Measurements from ENCODE around the gene NAGA.
A peak's percentile ranks its signal among the peaks of the same experiment; 100 is the strongest.
"Not testable (repeated sequence)": the region's sequence is repeated elsewhere in the genome, so short reads cannot be mapped to it uniquely, and the experiment has no call there.

Gene NAGA

DNA sequence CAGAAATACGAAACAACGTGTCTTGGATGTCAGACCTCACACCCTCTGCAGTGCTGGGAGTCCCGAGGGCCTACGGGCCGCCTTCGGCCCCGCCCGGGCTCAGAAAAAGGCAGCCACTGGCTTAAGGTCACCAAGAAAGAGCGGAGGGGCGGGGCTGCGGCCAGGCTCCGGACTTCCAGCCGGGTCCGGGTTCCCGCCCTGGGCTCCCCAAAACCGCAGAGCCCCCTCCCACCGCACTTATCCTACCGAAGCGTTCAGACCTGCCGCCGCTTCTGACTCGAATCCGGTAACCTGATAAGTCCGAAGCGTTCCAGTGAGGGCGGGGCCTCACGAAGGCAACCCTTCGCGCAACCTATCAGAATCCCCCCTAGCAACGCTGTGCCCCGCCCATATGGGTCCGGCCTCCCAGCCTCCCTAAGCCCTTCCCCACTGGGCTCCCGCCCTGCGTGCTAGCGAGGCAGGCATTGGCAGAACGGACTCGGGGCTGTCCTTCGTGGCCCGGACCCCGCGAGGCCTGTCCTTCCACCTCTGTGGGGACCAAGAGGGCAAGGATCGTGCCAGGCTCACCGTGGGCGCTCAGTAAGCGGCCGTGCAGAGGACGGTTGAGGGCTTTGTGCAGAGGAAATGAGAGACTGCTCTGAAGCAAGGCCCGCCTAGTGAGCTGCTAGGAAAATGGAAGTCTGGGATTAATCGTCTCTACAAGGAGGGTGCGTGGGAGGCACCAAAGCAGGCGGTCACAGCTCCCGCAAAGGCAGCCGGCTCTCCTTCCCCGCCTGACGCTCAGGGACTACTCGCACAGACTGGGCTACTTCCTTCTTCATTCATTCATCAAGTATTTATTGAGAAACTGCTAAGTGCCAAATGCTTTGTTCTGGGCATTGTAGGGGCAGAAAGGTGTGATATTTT, at the start of gene NAGA:
Gene NAGA, minus strand, starts transcription at position 296 of the 906 bp plus-strand sequence. CDS start 515 bp downstream, outside the sequence.
- Mint-ChIP-seq H3K9me3 (no peaks in the 10 kb centered on the region), H3K27ac (peak within 1 kb of the TSS; percentile 90), H3K4me1 (ENCODE audit: low read depth) (peaks cover 45% of the 10 kb centered on the region), H3K27me3 (no peaks in the 10 kb centered on the region), H3K4me3 (peak within 1 kb of the TSS; percentile 85), H3K36me3 (ENCODE audit: low read depth) (peaks cover 31% of the 10 kb centered on the region)
- DNase-seq = peak; percentile 90

- no peaks in the 10 kb centered on the region for H3K27me3 Mint-ChIP-seq
- H3K9me3 Mint-ChIP-seq = peaks cover 9% of the 10 kb centered on the region
- DNase-seq = no peak
- no peak overlapping the region for H3K27ac Mint-ChIP-seq
- peaks cover 30% of the 10 kb centered on the region for H3K4me1 Mint-ChIP-seq (ENCODE audit: low read depth)
- H3K4me3 Mint-ChIP-seq = no peak overlapping the region
- peaks cover 15% of the 10 kb centered on the region for H3K36me3 Mint-ChIP-seq (ENCODE audit: low read depth)
These were observed 46.3 kb upstream of the NAGA start for GRCh38 chr22:42116848-42117424.

- H3K27ac Mint-ChIP-seq = not testable (repeated sequence)
- H3K36me3 Mint-ChIP-seq (ENCODE audit: low read depth) = peaks cover 15% of the 10 kb centered on the region
These were observed 44.8 kb upstream of the NAGA start for GRCh38 chr22:42115420-42115830.

GRCh38 chr22:42114721-42115120, 44.1 kb upstream of the NAGA start:
- no peaks in the 10 kb centered on the region for H3K27me3 Mint-ChIP-seq
- DNase-seq = no peak
- peaks cover 15% of the 10 kb centered on the region for H3K36me3 Mint-ChIP-seq (ENCODE audit: low read depth)
- H3K4me1 Mint-ChIP-seq (ENCODE audit: low read depth) = peaks cover 9% of the 10 kb centered on the region
- peaks cover 9% of the 10 kb centered on the region for H3K9me3 Mint-ChIP-seq
- no peak overlapping the region for H3K27ac Mint-ChIP-seq
- H3K4me3 Mint-ChIP-seq = no peak overlapping the region

More at GRCh38 chr22:42115420-42115830, 44.8 kb upstream of the NAGA start:
- not testable (repeated sequence) for H3K9me3 Mint-ChIP-seq, DNase-seq, H3K27me3 Mint-ChIP-seq, H3K4me3 Mint-ChIP-seq
- H3K4me1 Mint-ChIP-seq (ENCODE audit: low read depth) = peaks cover 16% of the 10 kb centered on the region

DNA sequence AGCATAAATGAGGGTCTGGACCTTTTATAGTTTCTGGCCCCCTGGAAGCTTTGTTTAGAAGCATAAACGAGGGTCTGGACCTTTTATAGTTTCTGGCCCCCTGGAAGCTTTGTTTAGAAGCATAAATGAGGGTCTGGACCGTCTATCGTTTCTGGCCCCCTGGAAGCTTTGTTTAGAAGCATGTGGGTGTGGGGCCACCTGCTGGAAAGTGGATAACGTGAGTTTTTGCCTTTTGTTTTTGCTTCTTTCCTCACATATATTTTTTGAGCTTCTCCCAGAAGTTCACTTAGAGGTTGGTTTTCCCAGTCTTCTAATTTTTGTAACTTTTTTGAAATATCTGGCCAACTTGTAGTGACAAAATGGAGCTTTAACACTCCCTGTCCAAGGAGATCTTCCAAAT, 42.2 kb upstream of the NAGA start:
- not testable (repeated sequence) for DNase-seq; H3K4me1 Mint-ChIP-seq (ENCODE audit: low read depth); H3K27me3 Mint-ChIP-seq; H3K27ac Mint-ChIP-seq; H3K9me3 Mint-ChIP-seq; H3K4me3 Mint-ChIP-seq
- H3K36me3 Mint-ChIP-seq (ENCODE audit: low read depth) = peaks cover 19% of the 10 kb centered on the region

DNA sequence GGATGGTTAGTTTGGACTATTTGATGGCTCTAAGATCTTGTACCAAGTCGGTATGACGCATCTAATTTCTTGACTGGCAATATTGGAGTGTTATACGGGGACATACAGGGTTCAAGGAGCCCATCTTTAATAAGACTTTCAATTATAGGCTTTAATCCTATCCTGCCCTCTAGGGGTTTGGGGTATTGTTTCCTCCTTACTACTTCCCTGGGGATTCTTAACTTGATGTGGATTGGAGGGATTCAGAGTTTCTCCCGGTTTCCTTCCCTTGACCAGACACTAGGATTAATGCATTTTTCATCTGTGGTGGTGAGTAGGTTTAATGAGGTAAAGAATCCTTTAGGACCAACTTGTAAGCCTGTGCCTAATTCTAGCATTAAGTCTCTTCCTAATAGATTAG, 41.2 kb upstream of the NAGA start:
- peaks cover 21% of the 10 kb centered on the region for H3K36me3 Mint-ChIP-seq (ENCODE audit: low read depth)
- no peak overlapping the region for H3K4me3 Mint-ChIP-seq
- H3K9me3 Mint-ChIP-seq = peaks cover 9% of the 10 kb centered on the region
- no peak for DNase-seq
- H3K27me3 Mint-ChIP-seq = no peaks in the 10 kb centered on the region
- H3K4me1 Mint-ChIP-seq (ENCODE audit: low read depth) = no peaks in the 10 kb centered on the region
- H3K27ac Mint-ChIP-seq = no peak overlapping the region

GRCh38 chr22:42108848-42109247, 38.2 kb upstream of the NAGA start:
- Mint-ChIP-seq H3K9me3 (peaks cover 6% of the 10 kb centered on the region), H3K27ac (no peak overlapping the region), H3K4me3 (no peak overlapping the region), H3K36me3 (ENCODE audit: low read depth) (peaks cover 19% of the 10 kb centered on the region), H3K27me3 (no peaks in the 10 kb centered on the region), H3K4me1 (ENCODE audit: low read depth) (no peaks in the 10 kb centered on the region)
- DNase-seq = no peak

- H3K27me3 Mint-ChIP-seq; H3K4me3 Mint-ChIP-seq; H3K4me1 Mint-ChIP-seq (ENCODE audit: low read depth); DNase-seq; H3K27ac Mint-ChIP-seq: not testable (repeated sequence)
- peaks cover 14% of the 10 kb centered on the region for H3K9me3 Mint-ChIP-seq
- peaks cover 48% of the 10 kb centered on the region for H3K36me3 Mint-ChIP-seq (ENCODE audit: low read depth)
These were observed 33.8 kb upstream of the NAGA start for GRCh38 chr22:42104332-42104860.

DNA sequence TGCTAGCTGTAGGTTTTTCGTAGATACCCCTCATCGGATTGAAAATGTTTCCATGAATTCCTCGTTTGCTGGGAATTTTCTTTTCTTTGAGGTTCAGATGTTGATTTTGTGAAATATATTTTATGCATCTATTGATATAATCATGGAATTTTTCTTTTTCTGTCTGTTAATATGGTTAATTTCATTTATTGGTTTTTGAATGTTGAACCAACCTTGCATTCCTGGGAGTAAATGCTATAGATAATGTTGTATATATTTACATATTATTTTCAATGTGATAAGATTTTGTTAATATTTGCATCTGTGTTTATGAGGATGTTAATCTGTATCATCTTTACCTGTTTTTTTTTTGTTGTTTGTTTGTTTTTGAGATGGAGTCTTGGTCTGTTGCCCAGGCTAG, 30.6 kb upstream of the NAGA start:
- no peak for DNase-seq
- H3K4me1 Mint-ChIP-seq (ENCODE audit: low read depth) = no peaks in the 10 kb centered on the region
- H3K27me3 Mint-ChIP-seq = no peaks in the 10 kb centered on the region
- H3K4me3 Mint-ChIP-seq = no peak overlapping the region
- H3K36me3 Mint-ChIP-seq (ENCODE audit: low read depth) = peaks cover 60% of the 10 kb centered on the region
- no peak overlapping the region for H3K27ac Mint-ChIP-seq
- H3K9me3 Mint-ChIP-seq = peaks cover 15% of the 10 kb centered on the region

DNA sequence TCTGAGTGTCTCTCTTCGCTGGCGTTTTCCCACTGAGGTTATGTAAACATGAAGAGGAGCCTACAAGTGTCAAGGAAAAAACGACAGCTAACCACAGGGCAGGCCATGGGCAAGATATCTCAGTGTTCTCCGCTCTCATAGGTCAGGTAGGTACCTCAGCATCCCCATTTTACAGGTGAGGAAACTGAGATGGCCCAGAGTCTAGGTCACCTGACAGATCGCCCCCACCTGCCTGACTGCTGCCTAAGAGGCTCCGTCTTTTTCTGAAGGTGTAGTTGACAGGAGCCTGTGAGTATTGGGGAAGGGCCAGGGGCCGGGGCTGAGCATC, 20.8 kb upstream of the NAGA start:
- Mint-ChIP-seq H3K27me3 (no peaks in the 10 kb centered on the region), H3K4me3 (peak overlapping the region; percentile 98), H3K36me3 (ENCODE audit: low read depth) (peaks cover 43% of the 10 kb centered on the region), H3K4me1 (ENCODE audit: low read depth) (peaks cover 35% of the 10 kb centered on the region), H3K27ac (peak overlapping the region; percentile 100), H3K9me3 (no peaks in the 10 kb centered on the region)
- DNase-seq = no peak

DNA sequence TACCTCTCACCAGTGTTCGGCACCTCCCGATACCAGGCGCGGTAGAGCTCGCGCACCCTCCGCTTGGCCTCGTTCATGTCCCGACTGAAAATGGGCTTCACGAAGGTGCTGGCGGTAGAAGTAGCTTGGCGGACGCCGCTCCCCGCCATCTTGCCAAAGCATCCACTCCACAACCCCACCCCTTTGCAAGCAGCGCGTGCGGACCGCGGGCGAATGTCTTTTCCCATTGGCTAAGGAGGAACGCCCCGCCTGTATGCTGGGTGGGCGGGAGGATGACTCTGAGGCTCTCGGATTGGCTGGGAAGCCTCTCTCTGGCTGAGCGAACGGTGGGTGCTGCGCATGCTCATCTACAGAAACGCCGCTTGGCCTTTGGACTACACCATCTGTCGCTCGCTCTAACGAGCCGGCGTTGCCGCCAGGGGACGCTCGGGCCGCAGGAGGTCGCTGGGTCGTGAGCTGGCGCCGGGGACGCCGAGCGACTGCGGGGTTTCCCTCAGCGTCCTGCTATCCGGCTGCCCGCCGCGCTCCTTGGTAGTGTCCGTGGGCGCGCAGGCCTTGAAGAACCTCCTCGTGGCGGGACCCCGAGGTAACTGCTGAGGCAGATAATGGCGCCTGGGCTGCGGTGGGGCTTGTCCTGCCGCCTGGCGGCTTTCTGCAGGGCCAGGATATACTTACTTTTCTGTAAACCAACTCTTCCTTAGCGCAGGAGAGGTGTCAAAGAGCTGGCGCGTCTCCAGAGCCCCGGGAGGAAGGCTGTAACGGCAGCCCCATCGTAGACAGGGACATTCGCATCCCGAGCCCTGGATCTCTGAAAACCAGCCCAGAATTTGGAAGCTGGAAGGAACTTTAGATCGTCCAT, 20.2 kb upstream of the NAGA start, which contains the start of gene NDUFA6:
Gene NDUFA6, minus strand, starts transcription at position 177 of the 859 bp plus-strand sequence. Its CDS starts 28 bp downstream, at position 149.
- H3K4me3 Mint-ChIP-seq = peak within 1 kb of the TSS; percentile 98
- peak within 1 kb of the TSS; percentile 100 for H3K27ac Mint-ChIP-seq
- peaks cover 49% of the 10 kb centered on the region for H3K36me3 Mint-ChIP-seq (ENCODE audit: low read depth)
- H3K4me1 Mint-ChIP-seq (ENCODE audit: low read depth) = peaks cover 37% of the 10 kb centered on the region
- peak; percentile 97 for DNase-seq
- no peaks in the 10 kb centered on the region for H3K9me3 Mint-ChIP-seq
- no peaks in the 10 kb centered on the region for H3K27me3 Mint-ChIP-seq

GRCh38 chr22:42086051-42086450, 15.4 kb upstream of the NAGA start:
- peaks cover 37% of the 10 kb centered on the region for H3K4me1 Mint-ChIP-seq (ENCODE audit: low read depth)
- H3K36me3 Mint-ChIP-seq (ENCODE audit: low read depth) = peaks cover 79% of the 10 kb centered on the region

DNA sequence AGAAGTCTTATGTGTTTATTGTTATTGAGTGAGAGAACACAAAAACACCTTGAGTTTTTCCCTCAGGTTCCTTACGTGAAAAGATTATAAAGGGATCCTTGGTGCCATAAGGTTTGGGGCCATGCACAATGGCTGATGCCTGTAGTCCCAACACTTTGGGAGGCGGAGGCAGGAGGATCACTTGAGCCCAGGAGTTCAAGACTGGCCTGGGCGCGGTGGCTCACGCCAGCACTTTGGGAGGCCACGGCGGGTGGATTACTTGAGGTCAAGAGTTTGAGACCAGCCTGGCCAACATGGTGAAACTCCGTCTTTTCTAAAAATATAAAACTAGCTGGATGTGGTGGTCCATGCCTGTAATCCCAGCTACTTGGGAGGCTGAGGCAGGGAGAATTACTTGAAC, 14.3 kb upstream of the NAGA start:
- Mint-ChIP-seq H3K4me3 (no peak overlapping the region), H3K9me3 (no peaks in the 10 kb centered on the region), H3K4me1 (ENCODE audit: low read depth) (peaks cover 47% of the 10 kb centered on the region), H3K27me3 (no peaks in the 10 kb centered on the region), H3K27ac (peak overlapping the region; percentile 57), H3K36me3 (ENCODE audit: low read depth) (peaks cover 79% of the 10 kb centered on the region)
- DNase-seq = no peak

More at GRCh38 chr22:42086051-42086450, 15.4 kb upstream of the NAGA start:
- DNase-seq = no peak
- no peaks in the 10 kb centered on the region for H3K9me3 Mint-ChIP-seq
- H3K27me3 Mint-ChIP-seq = no peaks in the 10 kb centered on the region
- peak overlapping the region; percentile 76 for H3K27ac Mint-ChIP-seq
- H3K4me3 Mint-ChIP-seq = no peak overlapping the region

- Mint-ChIP-seq H3K9me3 (no peaks in the 10 kb centered on the region), H3K36me3 (ENCODE audit: low read depth) (peaks cover 69% of the 10 kb centered on the region), H3K27ac (no peak overlapping the region), H3K4me1 (ENCODE audit: low read depth) (peaks cover 45% of the 10 kb centered on the region), H3K4me3 (no peak overlapping the region), H3K27me3 (no peaks in the 10 kb centered on the region)
- DNase-seq = no peak
These were observed 12.5 kb upstream of the NAGA start for GRCh38 chr22:42083119-42083518.
